ENCODE results near the gene MAFB.

Gene MAFB

DNA sequence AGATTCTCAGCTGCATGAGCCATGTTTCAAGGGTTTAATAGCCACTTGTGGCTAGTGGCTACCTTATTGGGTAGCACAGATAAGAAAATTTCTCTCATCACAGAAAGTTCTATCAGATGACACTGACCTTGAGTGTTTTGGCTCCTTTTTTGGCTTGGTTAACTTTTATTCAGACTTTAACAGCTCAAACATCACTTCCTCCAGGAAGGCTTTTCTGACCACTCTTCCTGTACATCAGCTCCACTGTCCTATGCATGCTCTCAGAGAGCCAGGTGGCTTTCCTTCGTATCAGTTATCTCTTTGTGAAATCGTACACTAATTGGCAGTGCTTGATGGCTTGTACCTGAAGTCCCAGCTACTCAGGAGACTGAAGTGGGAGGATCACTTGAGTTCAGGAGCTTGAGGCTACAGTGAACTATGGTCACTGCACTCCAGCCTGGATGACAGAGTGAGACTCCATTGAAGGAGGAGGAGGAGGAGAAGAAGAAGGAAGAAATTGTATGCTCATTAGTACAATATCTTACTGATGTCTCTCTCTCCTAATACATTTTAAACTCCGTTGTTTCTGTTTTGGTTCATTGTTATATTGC is 10.7 kb downstream of the MAFB start:
- DNase-seq (ENCODE audit: low read depth), result no peak
- H3K4me3 ChIP-seq (ENCODE audit: low read depth, low read length), result no peak overlapping the region
- no peak for TF ChIP-seq CTCF (IDR thresholded peaks at IDR 0.05; ENCODE audit: control insufficient read depth, extremely low read depth, insufficient read depth)

DNA sequence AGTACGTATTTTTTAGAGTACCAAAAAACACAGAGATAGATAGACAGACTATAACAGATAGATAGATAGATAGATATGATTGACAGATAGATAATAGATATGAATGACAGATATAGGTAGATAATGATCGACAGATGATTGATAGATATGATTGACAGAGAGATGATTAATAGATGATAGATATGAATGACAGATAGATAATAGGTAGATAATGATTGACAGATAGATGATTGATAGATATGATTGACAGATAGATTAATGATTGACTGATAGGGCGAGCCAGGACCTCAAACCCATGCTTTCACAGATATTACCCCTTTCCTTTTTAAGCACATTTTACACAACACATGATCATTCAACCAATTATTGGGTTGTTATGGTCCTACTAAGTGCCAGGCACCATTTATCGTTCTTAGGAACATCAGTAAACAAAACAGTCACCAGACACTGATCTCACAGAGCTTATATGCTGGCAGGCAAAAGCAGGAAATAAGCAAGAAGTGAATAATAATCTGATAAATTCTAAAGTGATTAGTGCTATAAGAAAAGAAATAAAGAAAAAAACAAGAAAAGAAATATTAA is 11.6 kb downstream of the MAFB start:
- no peak for TF ChIP-seq CTCF (IDR thresholded peaks at IDR 0.05; ENCODE audit: control insufficient read depth, extremely low read depth, insufficient read depth)
- no peak overlapping the region for H3K4me3 ChIP-seq (ENCODE audit: low read depth, low read length)
- no peak for DNase-seq (ENCODE audit: low read depth)

- no peak for DNase-seq (ENCODE audit: low read depth)
- no peak for TF ChIP-seq CTCF (IDR thresholded peaks at IDR 0.05; ENCODE audit: control insufficient read depth, extremely low read depth, insufficient read depth)
- H3K4me3 ChIP-seq (ENCODE audit: low read depth, low read length), result no peak overlapping the region
Observed at GRCh38 chr20:40676491-40677269, 12.4 kb downstream of the MAFB start.

DNA sequence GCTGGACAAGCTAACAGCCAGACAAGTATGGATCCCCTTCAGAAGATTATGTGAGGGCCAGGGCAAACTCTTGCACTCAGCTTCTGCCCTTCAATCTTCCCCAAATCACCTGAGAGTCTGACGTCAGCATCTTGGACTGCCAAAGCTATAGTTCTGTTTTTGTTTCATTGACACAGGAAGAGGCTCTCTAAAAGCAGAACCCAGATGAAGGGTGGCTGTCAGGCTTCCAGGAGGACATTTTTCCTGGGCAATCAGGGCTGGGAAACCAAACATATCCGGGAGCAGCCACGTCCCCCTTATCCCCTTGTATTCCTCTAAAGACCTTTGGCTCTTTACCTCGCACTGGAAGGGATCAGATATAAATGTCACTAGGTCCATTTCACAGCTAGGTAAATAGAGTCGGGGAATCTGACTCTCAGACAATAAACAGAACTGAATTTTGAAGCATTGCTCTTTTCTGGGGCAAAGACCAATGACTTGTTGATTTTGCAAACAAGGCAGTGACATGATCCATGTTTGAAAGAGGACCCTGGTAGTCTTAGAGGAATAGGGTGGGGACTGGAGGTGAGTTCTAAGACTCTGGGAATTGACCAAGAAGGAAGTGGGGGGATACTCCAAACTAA is 13.3 kb downstream of the MAFB start:
- no peak for DNase-seq (ENCODE audit: low read depth)
- H3K4me3 ChIP-seq (ENCODE audit: low read depth, low read length), result no peak overlapping the region
- TF ChIP-seq CTCF (IDR thresholded peaks at IDR 0.05; ENCODE audit: control insufficient read depth, extremely low read depth, insufficient read depth), result no peak

GRCh38 chr20:40673442-40673841 is 15.6 kb downstream of the MAFB start:
- no peak for TF ChIP-seq CTCF (IDR thresholded peaks at IDR 0.05; ENCODE audit: control insufficient read depth, extremely low read depth, insufficient read depth)
- peak; percentile 93 for DNase-seq (ENCODE audit: low read depth)

GRCh38 chr20:40672095-40672494 is 16.9 kb downstream of the MAFB start:
- no peak overlapping the region for H3K4me3 ChIP-seq (ENCODE audit: low read depth, low read length)
- TF ChIP-seq CTCF (IDR thresholded peaks at IDR 0.05; ENCODE audit: control insufficient read depth, extremely low read depth, insufficient read depth), result no peak
- DNase-seq (ENCODE audit: low read depth), result no peak

More at GRCh38 chr20:40673442-40673841, 15.6 kb downstream of the MAFB start:
- no peak overlapping the region; the same call in 1 of the 2 replicates for H3K4me3 ChIP-seq (ENCODE audit: low read depth, low read length)

Measured in LNCaP clone FGC (cell line).